Endodermal cell (in vitro differentiated cells): ENCODE measurements around the gene SMURF1. TPM values are rescaled to one million over a fixed set of nuclear protein-coding genes. Genes with fewer than 3 reads are reported as not detected.
"Not testable (repeated sequence)": the region's sequence is repeated elsewhere in the genome, so short reads cannot be mapped to it uniquely, and the experiment has no call there.

ENCODE experiments used
- DNase-seq: peaks from one replicate; pipeline ENCODE4 v3.0.0-alpha.2; 2017
- H3K27ac ChIP-seq: 2 replicates; pipeline ENCODE4 v1.5.1; 2013; ENCODE audit warnings: mild to moderate bottlenecking, low read depth, low read length, moderate library complexity
- H3K27me3 ChIP-seq: 2 replicates; pipeline ENCODE4 v1.6.1; 2013; ENCODE audit warnings: mild to moderate bottlenecking, low read length, moderate library complexity; ENCODE audit not compliant: insufficient read depth, control insufficient read depth, poor library complexity, severe bottlenecking
- H3K36me3 ChIP-seq: 2 replicates; pipeline ENCODE4 v1.7.0; 2013; ENCODE audit warnings: mild to moderate bottlenecking, low read length, moderate library complexity; ENCODE audit not compliant: control insufficient read depth, insufficient read depth
- H3K4me1 ChIP-seq: one replicate; pipeline ENCODE4 v1.7.0; 2013; ENCODE audit warnings: low read length; ENCODE audit not compliant: control insufficient read depth, insufficient read depth
- H3K4me3 ChIP-seq: 2 replicates; pipeline ENCODE4 v1.5.1; 2013; ENCODE audit warnings: mild to moderate bottlenecking, low read length, moderate library complexity
- H3K9ac ChIP-seq: 2 replicates; pipeline ENCODE4 v1.6.1; 2013; ENCODE audit warnings: mild to moderate bottlenecking, low read length, moderate library complexity; ENCODE audit not compliant: poor library complexity, severe bottlenecking; ENCODE audit errors: extremely low read depth
- H3K9me3 ChIP-seq: 2 replicates; pipeline ENCODE4 v1.6.1; 2013; ENCODE audit warnings: mild to moderate bottlenecking, low read length, moderate library complexity; ENCODE audit not compliant: control insufficient read depth
- H3K27ac Mint-ChIP-seq: 2 replicates; pipeline ENCODE4 v1.8.0; 2020; ENCODE audit warnings: mixed read lengths
- H3K27me3 Mint-ChIP-seq: 2 replicates; pipeline ENCODE4 v1.8.0; 2021; ENCODE audit warnings: mild to moderate bottlenecking, mixed read lengths; ENCODE audit not compliant: insufficient read depth
- H3K36me3 Mint-ChIP-seq: 2 replicates; pipeline ENCODE4 v1.8.0; 2020; ENCODE audit warnings: low read depth, mixed read lengths
- H3K4me1 Mint-ChIP-seq: 2 replicates; pipeline ENCODE4 v1.8.0; 2020; ENCODE audit warnings: mixed read lengths
- H3K4me3 Mint-ChIP-seq: 2 replicates; pipeline ENCODE4 v1.8.0; 2020; ENCODE audit warnings: mild to moderate bottlenecking, moderate library complexity, mixed read lengths
- H3K9me3 Mint-ChIP-seq: 2 replicates; pipeline ENCODE4 v1.8.0; 2020; ENCODE audit warnings: mild to moderate bottlenecking, mixed read lengths
- CTCF ChIP-seq: fragments of 200-600 bp; sonication (generic); conservative IDR thresholded peaks from 2 replicates; pipeline ENCODE4 v1.5.0; 2021; ENCODE audit warnings: antibody characterized with exemption, mild to moderate bottlenecking
- WGBS, 2 experiments: methylation state at CpG; one replicate each; pipeline versions ENCODE4 v1.1.5 to v1.1.7; 2013; ENCODE audit warnings: missing lambda C conversion rate in 2 of 2, mixed read lengths in 1 of 2; ENCODE audit not compliant: insufficient coverage in 1 of 2, insufficient read length in 1 of 2; 5-methylcytosine and 5-hydroxymethylcytosine counted together
- total RNA-seq, 2 donors: library from RNA; stranded (reverse); fragmentation: NEBNext Ultra II Directional in 1 of 2; extraction: Animal tissue kit (Norgen Biotek cat#: 25700) in 1 of 2; gene quantifications; 2 replicates in 1 of 2; 3 replicates in 1 of 2; pipeline ENCODE4 v1.2.1, GENCODE V29; 2021

SMURF1 gene
- total RNA-seq, 2 donors from 2014 or later, result 31.6 to 38.1 TPM

DNA sequence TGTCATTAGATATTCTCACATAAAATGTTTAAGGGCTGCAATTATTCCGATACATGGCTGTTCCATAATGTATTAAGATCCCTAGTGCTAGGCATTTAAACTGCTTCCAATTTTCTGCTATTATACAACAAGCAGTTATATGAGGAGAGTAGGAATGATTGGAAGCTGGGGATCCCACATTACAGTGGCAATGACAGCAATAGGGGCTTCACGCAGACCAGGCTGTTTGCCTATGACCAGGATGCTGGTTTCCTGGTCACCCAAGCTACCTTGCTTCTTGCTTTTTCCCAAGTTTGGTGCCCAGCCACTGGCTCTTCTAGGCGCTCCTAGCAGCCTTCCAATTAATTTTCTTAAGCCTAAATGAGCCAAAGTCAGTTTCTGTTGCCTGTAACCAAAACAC, 39.3 kb downstream of the SMURF1 start:
- Histone ChIP-seq H3K36me3 (peaks cover 4% of the 10 kb centered on the region), H3K9ac (no peak overlapping the region), H3K27me3 (no peaks in the 10 kb centered on the region), H3K27ac (no peak overlapping the region), H3K4me1 (peaks cover 4% of the 10 kb centered on the region), H3K9me3 (peaks cover 3% of the 10 kb centered on the region), H3K4me3 (no peak overlapping the region)
- 96 to 100% methylated on average over 2 to 3 of the region's 3 CpGs for WGBS, 2 experiments
- Mint-ChIP-seq H3K9me3 (no peaks in the 10 kb centered on the region), H3K4me1 (peaks cover 29% of the 10 kb centered on the region), H3K4me3 (no peak overlapping the region), H3K36me3 (no peaks in the 10 kb centered on the region), H3K27me3 (no peaks in the 10 kb centered on the region), H3K27ac (no peak overlapping the region)
- no peak for DNase-seq
- TF ChIP-seq CTCF, result no peak

DNA sequence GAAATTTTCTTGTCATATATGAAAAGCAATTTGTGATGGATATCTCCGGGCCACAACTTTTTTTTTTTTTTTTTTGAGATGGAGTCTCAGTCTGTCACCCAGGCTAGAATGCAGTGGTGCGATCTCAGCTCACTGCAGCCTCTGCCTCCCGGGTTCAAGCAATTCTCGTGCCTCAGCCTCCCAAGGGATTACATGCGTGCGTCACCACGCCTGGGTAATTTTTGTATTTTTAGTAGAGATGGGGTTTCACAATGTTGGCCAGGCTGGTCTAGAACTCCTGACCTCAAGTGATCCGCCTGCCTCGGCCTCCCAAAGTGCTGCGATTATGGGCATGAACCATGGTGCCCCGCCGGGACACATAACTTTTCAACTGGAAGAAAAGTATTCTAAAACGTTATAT, 40.1 kb downstream of the SMURF1 start:
- H3K9me3 Mint-ChIP-seq, H3K4me1 ChIP-seq, H3K36me3 ChIP-seq, H3K36me3 Mint-ChIP-seq, H3K9me3 ChIP-seq, H3K27ac ChIP-seq, H3K4me3 Mint-ChIP-seq, DNase-seq, H3K27me3 ChIP-seq, H3K27ac Mint-ChIP-seq, H3K9ac ChIP-seq, H3K4me3 ChIP-seq, H3K27me3 Mint-ChIP-seq: not testable (repeated sequence)
- peaks cover 33% of the 10 kb centered on the region for H3K4me1 Mint-ChIP-seq
- WGBS, 2 experiments, result 94 to 95% methylated on average over 9 to 13 of the region's 13 CpGs

DNA sequence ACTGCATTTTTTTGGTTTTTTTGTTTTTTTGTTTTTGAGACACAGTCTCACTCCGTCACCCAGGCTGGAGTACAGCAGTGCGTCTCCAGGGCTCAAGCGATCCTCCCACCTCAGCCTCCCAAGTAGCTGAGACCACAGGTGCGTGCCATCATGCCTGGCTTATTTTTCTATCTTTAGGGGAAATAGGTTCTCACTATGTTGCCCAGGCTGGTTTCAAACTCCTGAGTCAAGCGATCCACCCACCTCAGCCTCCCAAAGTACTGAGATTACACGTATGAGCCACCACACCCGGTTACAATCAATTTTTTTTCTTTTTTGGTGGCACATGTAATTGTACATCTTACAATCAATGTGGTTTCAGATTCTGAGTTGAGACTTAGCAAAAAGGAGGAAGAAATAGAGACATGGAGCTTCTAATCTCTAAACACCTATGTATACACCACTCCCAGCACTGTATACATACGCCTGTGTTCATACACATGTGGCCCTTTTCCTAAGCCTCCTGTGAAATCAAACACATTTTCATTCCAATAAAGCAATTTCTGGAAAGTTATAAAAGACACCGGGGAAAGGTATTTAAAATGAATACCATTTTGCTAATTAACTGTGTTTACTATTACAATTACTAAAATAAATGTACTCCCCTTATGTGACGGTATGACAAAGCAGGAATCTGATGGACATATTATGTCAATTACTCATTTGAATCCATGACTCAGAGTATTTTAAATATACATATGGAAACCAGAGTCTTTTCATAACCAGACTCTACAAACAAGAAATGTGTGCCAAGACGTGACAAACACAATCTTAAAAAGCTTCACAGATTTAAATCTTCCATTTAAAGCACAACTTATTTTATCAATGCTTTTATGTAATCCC, 40.9 kb downstream of the SMURF1 start:
- no peak overlapping the region for H3K4me3 ChIP-seq
- H3K36me3 ChIP-seq, result peaks cover 4% of the 10 kb centered on the region
- no peaks in the 10 kb centered on the region for H3K27me3 Mint-ChIP-seq
- no peak for DNase-seq
- H3K27me3 ChIP-seq, result no peaks in the 10 kb centered on the region
- H3K4me1 ChIP-seq, result peaks cover 4% of the 10 kb centered on the region
- H3K4me3 Mint-ChIP-seq, result no peak overlapping the region
- no peak overlapping the region for H3K27ac Mint-ChIP-seq
- H3K9me3 Mint-ChIP-seq, result peaks cover 3% of the 10 kb centered on the region
- H3K9ac ChIP-seq, result no peak overlapping the region
- H3K9me3 ChIP-seq, result peaks cover 6% of the 10 kb centered on the region
- no peak overlapping the region for H3K27ac ChIP-seq
- no peak for TF ChIP-seq CTCF
- peaks cover 40% of the 10 kb centered on the region for H3K4me1 Mint-ChIP-seq
- WGBS, 2 experiments, result 93 to 97% methylated on average over 7 to 10 of the region's 11 CpGs
- H3K36me3 Mint-ChIP-seq, result peaks cover 7% of the 10 kb centered on the region
